ENCODE data around the gene RNASET2. TPM values are rescaled to one million over a fixed set of nuclear protein-coding genes. Genes with fewer than 3 reads are reported as not detected.

Gene RNASET2
- total RNA-seq, 2 donors from 2014 or later, result 87.1 to 126 TPM

GRCh38 chr6:166911248-166911677, 45.1 kb downstream of the RNASET2 start:
- no peak overlapping the region for H3K27ac ChIP-seq
- H3K27me3 ChIP-seq, result no peaks in the 10 kb centered on the region
- H3K9ac ChIP-seq (ENCODE audit: low read depth in 2 of 2, low read length in 2 of 2), result no peak overlapping the region
- H3K36me3 ChIP-seq, result no peaks in the 10 kb centered on the region
- H3K4me3 ChIP-seq, result no peak overlapping the region
- no peaks in the 10 kb centered on the region for H3K9me3 ChIP-seq
- no peak for DNase-seq
- TF ChIP-seq CTCF (IDR thresholded peaks at IDR 0.05), result no peak
- intact Hi-C loops (cut with DNase I), result no loop called here
- no peaks in the 10 kb centered on the region for H3K4me1 ChIP-seq

- Histone ChIP-seq H3K9me3 (no peaks in the 10 kb centered on the region), H3K4me3 (no peak overlapping the region), H3K36me3 (no peaks in the 10 kb centered on the region), H3K27me3 (no peaks in the 10 kb centered on the region), H3K27ac (no peak overlapping the region), H3K4me1 (no peaks in the 10 kb centered on the region), H3K9ac (ENCODE audit: low read depth in 2 of 2, low read length in 2 of 2) (no peak overlapping the region)
- intact Hi-C loops (cut with DNase I), result no loop called here
- TF ChIP-seq CTCF (IDR thresholded peaks at IDR 0.05), result no peak
- DNase-seq, result no peak
Observed at GRCh38 chr6:166910601-166911000, 45.7 kb downstream of the RNASET2 start.

DNA sequence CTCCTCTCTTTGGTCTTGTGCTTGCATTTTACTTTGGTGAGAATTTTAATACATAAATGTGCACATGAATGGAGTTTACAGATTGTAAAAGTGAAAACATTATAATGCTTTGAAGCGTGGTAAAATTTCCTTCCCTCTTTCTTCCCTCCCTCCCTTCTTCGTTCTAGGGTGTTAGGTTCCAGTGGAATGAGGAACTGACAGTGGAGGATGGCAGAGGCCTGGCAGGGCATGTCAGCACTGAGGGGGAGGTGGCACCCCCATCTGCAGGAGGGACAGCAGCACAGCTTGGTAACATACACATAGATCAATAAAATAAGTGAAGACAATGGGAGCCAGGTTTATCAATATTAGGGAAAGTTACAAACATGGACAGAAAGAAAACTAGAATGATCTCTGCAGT, 47.5 kb downstream of the RNASET2 start:
- no peaks in the 10 kb centered on the region for H3K9me3 ChIP-seq
- no peak overlapping the region for H3K27ac ChIP-seq
- H3K4me1 ChIP-seq, result no peaks in the 10 kb centered on the region
- no peak overlapping the region for H3K9ac ChIP-seq (ENCODE audit: low read depth in 2 of 2, low read length in 2 of 2)
- no peak for TF ChIP-seq CTCF (IDR thresholded peaks at IDR 0.05)
- H3K27me3 ChIP-seq, result no peaks in the 10 kb centered on the region
- no peaks in the 10 kb centered on the region for H3K36me3 ChIP-seq
- intact Hi-C loops (cut with DNase I), result no loop called here
- H3K4me3 ChIP-seq, result no peak overlapping the region
- no peak for DNase-seq

DNA sequence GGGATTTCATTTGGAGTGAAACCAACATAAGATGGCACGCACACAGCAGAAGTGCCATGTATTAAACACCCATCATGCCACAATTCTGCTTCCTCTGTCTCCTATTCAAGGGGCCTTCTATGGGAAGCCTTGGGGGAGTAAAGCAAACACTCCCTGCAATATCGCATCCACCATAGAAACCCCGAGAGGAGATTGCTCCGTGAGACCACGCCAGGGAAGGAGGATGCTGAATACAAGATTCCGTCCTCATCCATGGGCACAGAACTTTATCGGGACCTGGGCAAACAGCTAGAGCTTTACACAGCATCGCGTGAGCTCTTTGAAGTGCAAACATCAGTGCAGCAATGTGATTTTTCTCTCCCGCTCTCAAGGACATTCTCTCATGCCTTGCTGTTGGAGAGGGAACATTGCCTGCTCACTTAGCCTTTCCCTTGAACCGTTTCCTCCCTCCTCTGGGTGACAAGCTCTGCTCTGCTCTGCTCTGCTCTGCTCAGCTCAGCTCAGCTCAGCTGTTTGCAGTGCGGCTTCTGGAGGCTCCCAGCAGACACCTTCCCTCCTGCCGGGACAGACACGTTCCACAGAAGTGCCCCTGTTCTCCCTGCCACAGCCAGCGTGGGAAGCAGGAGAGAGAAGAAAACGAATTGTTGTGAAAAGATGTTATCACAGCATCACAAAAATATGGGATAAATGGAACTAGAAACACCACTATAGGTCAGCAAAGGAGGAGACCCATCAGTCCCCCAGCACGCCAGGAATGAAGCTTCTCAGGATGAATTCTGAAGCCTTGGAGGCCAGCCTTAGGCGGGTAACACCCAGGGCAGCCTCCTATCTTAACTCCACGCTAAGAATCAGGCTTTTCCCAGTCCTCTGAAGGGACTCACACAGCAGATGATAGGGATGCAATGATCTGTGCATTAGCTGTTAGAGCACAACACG, 48.2 kb downstream of the RNASET2 start:
- intact Hi-C loops (cut with DNase I), result no loop called here
- Histone ChIP-seq H3K27ac (no peak overlapping the region), H3K36me3 (no peaks in the 10 kb centered on the region), H3K4me1 (no peaks in the 10 kb centered on the region), H3K9me3 (no peaks in the 10 kb centered on the region), H3K9ac (ENCODE audit: low read depth in 2 of 2, low read length in 2 of 2) (no peak overlapping the region), H3K4me3 (no peak overlapping the region), H3K27me3 (no peaks in the 10 kb centered on the region)
- no peak for DNase-seq
- TF ChIP-seq CTCF (IDR thresholded peaks at IDR 0.05), result no peak

- DNase-seq, result no peak
- H3K4me1 ChIP-seq, result no peaks in the 10 kb centered on the region
- H3K27me3 ChIP-seq, result no peaks in the 10 kb centered on the region
- intact Hi-C loops (cut with DNase I), result no loop called here
- TF ChIP-seq CTCF (IDR thresholded peaks at IDR 0.05), result no peak
- H3K36me3 ChIP-seq, result no peaks in the 10 kb centered on the region
- H3K27ac ChIP-seq, result no peak overlapping the region
- no peaks in the 10 kb centered on the region for H3K9me3 ChIP-seq
- no peak overlapping the region for H3K9ac ChIP-seq (ENCODE audit: low read depth in 2 of 2, low read length in 2 of 2)
- no peak overlapping the region for H3K4me3 ChIP-seq
Observed at GRCh38 chr6:166907373-166907841, 48.9 kb downstream of the RNASET2 start.
